Measurements from ENCODE around the gene FICD. TPM values are rescaled to one million over a fixed set of nuclear protein-coding genes. Genes with fewer than 3 reads are reported as not detected.

The FICD gene
- total and polyA plus RNA-seq, 2 of the 13 experiments (the other 11 are each of a cell fraction or from before 2014, with no cell fraction given) = 0.99 to 3.0 TPM

GRCh38 chr12:108547686-108548085 lies 32.6 kb downstream of the FICD start:
- H4K20me1 ChIP-seq (ENCODE audit: insufficient read depth, low read length) = peaks cover 10% of the 10 kb centered on the region; the same call in 1 of the 2 replicates
- peaks cover 49% of the 10 kb centered on the region for H3K79me2 ChIP-seq (ENCODE audit: insufficient read depth, low read length)
- H2AFZ ChIP-seq (ENCODE audit: low read length) = no peak overlapping the region
- FAIRE-seq (no peak), DNase-seq (ENCODE audit: low spot score) (no peak), ATAC-seq (no peak)
- peaks cover 10% of the 10 kb centered on the region; the same call in 1 of the 2 replicates for H3K4me1 ChIP-seq (ENCODE audit: insufficient read depth, low read length)
- H3K4me3 ChIP-seq (replicated peaks in 1 of 3; ENCODE audit: insufficient read depth in 1 of 3, low read depth in 2 of 3, low read length in 3 of 3) = no peak overlapping the region
- in situ Hi-C loops (cut with HindIII; ENCODE audit: extremely low pct_ligation_motif_present, low pct_unique_long_range_greater_than_20kb) (no loop called here), intact Hi-C loops (cut with micrococcal nuclease; ENCODE audit: unreplicated experiment) (no loop called here)
- no peak overlapping the region for H3K9ac ChIP-seq (ENCODE audit: insufficient read depth, low read depth, low read length)
- H3K9me3 ChIP-seq (ENCODE audit: low read length) = no peaks in the 10 kb centered on the region
- 93% methylated on average over 9 of the region's 9 CpGs for WGBS (ENCODE audit: low lambda C conversion rate)
- no TSS peak for BruUV-seq (replicated peaks)
- no peak overlapping the region for H3K27ac ChIP-seq (ENCODE audit: extremely low read length, insufficient read depth, low read length)
- CTCF ChIA-PET (ENCODE audit: low intra/inter-chr PET ratio, low total read pairs) = no interaction called here
- no peaks in the 10 kb centered on the region for H3K27me3 ChIP-seq (ENCODE audit: control insufficient read depth in 1 of 2, insufficient read depth in 2 of 2, low read length in 2 of 2)
- H3K36me3 ChIP-seq (replicated peaks in 1 of 2; ENCODE audit: control insufficient read depth in 1 of 2, insufficient read depth in 2 of 2, low read length in 2 of 2) = peaks cover 24 to 65% of the 10 kb centered on the region in 2 experiments
- POLR2A ChIA-PET = no interaction called here
- no peak overlapping the region for H3K4me2 ChIP-seq (ENCODE audit: low read depth, low read length)
- TF ChIP-seq ZSCAN20 (CRISPR knock-in tag; IDR thresholded peaks at IDR 0.05; ENCODE audit: borderline replicate concordance) = no peak
- TF ChIP-seq BORCS8-MEF2B (CRISPR knock-in tag; IDR thresholded peaks at IDR 0.05) = no peak
- no peak for TF ChIP-seq TFDP1 (CRISPR knock-in tag; IDR thresholded peaks at IDR 0.05; ENCODE audit: borderline replicate concordance)
- TF ChIP-seq RBM22 (optimal IDR thresholded peaks at IDR 0.05; ENCODE audit: low read length) = peak; percentile 23
- no peak for TF ChIP-seq RFX1 (IDR thresholded peaks at IDR 0.05)

DNA sequence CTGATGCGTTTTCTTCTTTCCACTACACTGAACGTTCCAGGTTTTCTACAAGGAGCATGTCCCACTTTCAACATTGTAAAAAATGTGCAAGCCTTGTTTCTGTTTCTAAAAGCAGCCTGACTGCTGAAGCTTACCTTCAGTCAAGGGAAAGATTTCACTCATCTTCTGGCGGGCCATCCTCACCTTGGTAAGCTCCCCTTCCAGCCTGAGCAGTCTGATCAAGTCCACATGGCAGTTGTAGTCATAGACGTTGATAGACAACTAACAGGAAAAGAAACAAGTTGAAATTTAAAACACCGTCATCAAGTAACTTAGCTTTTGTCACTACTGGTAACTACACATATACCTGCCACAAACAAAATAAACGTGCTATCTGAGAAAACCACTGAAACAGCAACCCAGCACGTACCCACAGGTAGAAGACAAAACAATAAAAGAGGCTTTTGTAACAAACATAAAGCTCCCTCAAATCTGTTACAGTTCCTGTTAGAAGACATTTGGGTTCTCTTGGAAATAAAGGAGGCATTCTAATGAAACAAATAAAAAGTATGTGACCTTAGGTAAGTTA lies 34.0 kb downstream of the FICD start:
- FAIRE-seq (no peak), DNase-seq (ENCODE audit: low spot score) (no peak), ATAC-seq (no peak)
- CTCF ChIA-PET (ENCODE audit: low intra/inter-chr PET ratio, low total read pairs) = no interaction called here
- Histone ChIP-seq H3K27ac (ENCODE audit: extremely low read length, insufficient read depth, low read length) (no peak overlapping the region), H3K4me3 (replicated peaks in 1 of 3; ENCODE audit: insufficient read depth in 1 of 3, low read depth in 2 of 3, low read length in 3 of 3) (no peak overlapping the region), H4K20me1 (ENCODE audit: insufficient read depth, low read length) (peaks cover 19% of the 10 kb centered on the region; the same call in 1 of the 2 replicates), H2AFZ (ENCODE audit: low read length) (no peak overlapping the region), H3K4me1 (ENCODE audit: insufficient read depth, low read length) (peaks cover 14% of the 10 kb centered on the region; the same call in 1 of the 2 replicates), H3K36me3 (replicated peaks in 1 of 2; ENCODE audit: control insufficient read depth in 1 of 2, insufficient read depth in 2 of 2, low read length in 2 of 2) (peaks cover 17 to 51% of the 10 kb centered on the region in 2 experiments), H3K9ac (ENCODE audit: insufficient read depth, low read depth, low read length) (no peak overlapping the region), H3K4me2 (ENCODE audit: low read depth, low read length) (no peak overlapping the region), H3K27me3 (ENCODE audit: control insufficient read depth in 1 of 2, insufficient read depth in 2 of 2, low read length in 2 of 2) (no peaks in the 10 kb centered on the region), H3K9me3 (ENCODE audit: low read length) (no peaks in the 10 kb centered on the region), H3K79me2 (ENCODE audit: insufficient read depth, low read length) (peaks cover 62% of the 10 kb centered on the region)
- intact Hi-C loops (cut with micrococcal nuclease; ENCODE audit: unreplicated experiment) = no loop called here
- in situ Hi-C loops (cut with HindIII; ENCODE audit: extremely low pct_ligation_motif_present, low pct_unique_long_range_greater_than_20kb) = no loop called here
- WGBS (ENCODE audit: low lambda C conversion rate) = 81% methylated on average over 7 of the region's 7 CpGs
- no TSS peak for BruUV-seq (replicated peaks)
- TF ChIP-seq SNAPC4 (CRISPR knock-in tag; IDR thresholded peaks at IDR 0.05) (no peak), CENPX (CRISPR knock-in tag; IDR thresholded peaks at IDR 0.05) (no peak), ISX (CRISPR knock-in tag; conservative IDR thresholded peaks at IDR 0.05) (no peak), MAX (IDR thresholded peaks at IDR 0.05) (no peak), ZNF432 (CRISPR knock-in tag; IDR thresholded peaks at IDR 0.05; ENCODE audit: borderline replicate concordance) (no peak), ZNF558 (CRISPR knock-in tag; IDR thresholded peaks at IDR 0.05; ENCODE audit: borderline replicate concordance) (no peak), HDAC2 (CRISPR knock-in tag; IDR thresholded peaks at IDR 0.05) (no peak)
- POLR2A ChIA-PET = no interaction called here

All from HepG2 (cell line).